GM21576 (cell line): ENCODE results near the gene CHST1.

Experiments used
- ATAC-seq: cut with Tn5 transposase; IDR thresholded peaks from one replicate; pipeline ENCODE4 v1.9.1; 2021; ENCODE audit warnings: mild to moderate bottlenecking, moderate library complexity; ENCODE audit not compliant: unreplicated experiment

The CHST1 gene

GRCh38 chr11:45674481-45675190, 9.2 kb upstream of the CHST1 start:
- no peak for ATAC-seq

GRCh38 chr11:45673441-45673840, 8.0 kb upstream of the CHST1 start:
- ATAC-seq = no peak

- ATAC-seq = no peak
Measured at GRCh38 chr11:45672593-45672992, 7.2 kb upstream of the CHST1 start.

- ATAC-seq = no peak
Measured at GRCh38 chr11:45671246-45672171, 6.1 kb upstream of the CHST1 start.

GRCh38 chr11:45670386-45671135, 5.1 kb upstream of the CHST1 start:
- no peak for ATAC-seq

GRCh38 chr11:45669956-45670355, 4.5 kb upstream of the CHST1 start:
- ATAC-seq = no peak

GRCh38 chr11:45669146-45669545, 3.7 kb upstream of the CHST1 start:
- no peak for ATAC-seq

- no peak for ATAC-seq
Measured at GRCh38 chr11:45667929-45668680, 2.7 kb upstream of the CHST1 start.

GRCh38 chr11:45666648-45667642, 1.5 kb upstream of the CHST1 start:
- no peak for ATAC-seq

- no peak for ATAC-seq
Measured at GRCh38 chr11:45665933-45666647, 668 bp upstream of the CHST1 start.

- no peak for ATAC-seq
Measured at GRCh38 chr11:45664376-45665205, 831 bp downstream of the CHST1 start.

GRCh38 chr11:45663486-45664375, 1.7 kb downstream of the CHST1 start:
- ATAC-seq = no peak

GRCh38 chr11:45662665-45663485, 2.5 kb downstream of the CHST1 start:
- ATAC-seq = no peak

GRCh38 chr11:45662096-45662664, 3.2 kb downstream of the CHST1 start:
- ATAC-seq = no peak

- no peak for ATAC-seq
Measured at GRCh38 chr11:45661439-45662055, 3.9 kb downstream of the CHST1 start.
